GM18508 (cell line): ENCODE data around the gene BRINP1.
"Not testable (repeated sequence)": the region's sequence is repeated elsewhere in the genome, so short reads cannot be mapped to it uniquely, and the experiment has no call there.

Experiments
- ATAC-seq: cut with Tn5 transposase; IDR thresholded peaks from one replicate; pipeline ENCODE4 v1.9.1; 2021; ENCODE audit warnings: moderate number of reproducible peaks; ENCODE audit not compliant: insufficient read depth, unreplicated experiment

The BRINP1 gene

GRCh38 chr9:119216651-119217331, 152.4 kb downstream of the BRINP1 start:
- ATAC-seq, result no peak

- no peak for ATAC-seq
Observed at GRCh38 chr9:119215651-119216050, 153.6 kb downstream of the BRINP1 start.

- no peak for ATAC-seq
Observed at GRCh38 chr9:119213471-119213870, 155.8 kb downstream of the BRINP1 start.

- ATAC-seq, result no peak
Observed at GRCh38 chr9:119197893-119198607, 171.2 kb downstream of the BRINP1 start.

- ATAC-seq, result no peak
Observed at GRCh38 chr9:119195521-119195920, 173.7 kb downstream of the BRINP1 start.

DNA sequence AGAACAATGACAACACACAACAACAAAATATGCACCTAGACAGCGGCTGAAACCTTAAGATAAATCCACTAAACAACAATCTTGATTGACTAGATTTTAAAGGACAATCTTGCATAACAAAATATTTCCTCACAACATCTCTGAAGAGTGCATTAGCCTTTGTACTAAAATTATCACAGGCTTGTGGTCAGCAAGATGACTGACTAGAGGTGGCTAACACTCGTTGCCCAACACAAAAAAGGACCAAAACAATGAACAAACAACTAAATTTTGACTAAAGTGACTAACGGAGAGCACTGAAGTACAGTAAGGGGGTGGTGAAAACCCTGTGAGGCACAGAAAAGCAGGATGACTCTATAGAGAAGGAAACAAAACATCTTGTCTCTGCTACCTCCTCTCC, 183.9 kb downstream of the BRINP1 start:
- ATAC-seq, result no peak

DNA sequence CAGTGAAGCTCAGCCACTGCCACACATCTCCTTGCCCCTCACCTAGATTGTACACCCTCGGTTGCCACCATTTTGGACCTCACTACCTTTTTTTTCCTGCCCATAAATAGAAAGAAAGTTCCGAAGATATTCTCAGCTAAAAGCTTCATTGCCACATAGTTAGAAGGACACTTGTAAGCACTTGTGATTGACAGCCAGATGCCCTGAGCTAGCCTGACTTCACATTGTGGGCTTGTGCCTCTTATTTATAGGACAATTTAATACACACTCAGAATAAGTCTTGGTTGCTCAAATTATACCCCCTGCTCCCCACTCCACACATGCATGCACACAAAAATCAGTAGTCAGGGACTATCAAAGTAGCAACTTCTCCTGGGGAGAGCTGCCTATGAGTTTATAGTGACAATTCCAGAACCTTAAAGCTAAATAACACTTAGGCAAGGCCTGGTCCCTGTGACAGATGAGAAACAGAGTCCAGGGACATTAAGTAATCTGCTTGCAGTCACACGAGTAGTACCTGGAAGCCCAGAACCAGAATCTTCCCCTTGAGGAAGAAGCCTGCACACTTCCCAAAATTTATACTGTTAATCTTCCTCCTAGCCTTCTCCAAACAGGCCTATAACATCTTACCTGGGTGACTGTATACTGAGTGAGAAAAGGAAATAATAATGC, 184.8 kb downstream of the BRINP1 start:
- ATAC-seq, result no peak

DNA sequence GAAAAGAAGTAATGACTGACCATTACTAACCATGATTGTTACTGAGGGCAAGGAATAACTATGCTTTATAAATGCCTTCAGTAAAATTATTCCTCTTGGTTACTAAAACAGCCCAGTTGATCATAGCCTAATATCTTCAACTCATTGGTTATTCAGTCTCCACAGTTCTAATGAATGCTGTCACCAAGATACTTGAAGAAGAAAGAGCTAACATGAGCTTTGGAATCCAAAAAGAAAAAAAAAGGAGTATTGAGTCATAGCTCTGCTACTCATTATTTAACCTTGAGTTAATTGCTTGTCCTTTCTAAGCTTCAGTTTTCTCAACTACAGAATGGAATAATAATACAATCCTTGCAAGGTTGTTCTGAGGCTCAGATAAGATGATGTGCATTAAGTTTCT, 187.7 kb downstream of the BRINP1 start:
- ATAC-seq, result no peak

GRCh38 chr9:119180897-119181296, 188.3 kb downstream of the BRINP1 start:
- ATAC-seq, result no peak

DNA sequence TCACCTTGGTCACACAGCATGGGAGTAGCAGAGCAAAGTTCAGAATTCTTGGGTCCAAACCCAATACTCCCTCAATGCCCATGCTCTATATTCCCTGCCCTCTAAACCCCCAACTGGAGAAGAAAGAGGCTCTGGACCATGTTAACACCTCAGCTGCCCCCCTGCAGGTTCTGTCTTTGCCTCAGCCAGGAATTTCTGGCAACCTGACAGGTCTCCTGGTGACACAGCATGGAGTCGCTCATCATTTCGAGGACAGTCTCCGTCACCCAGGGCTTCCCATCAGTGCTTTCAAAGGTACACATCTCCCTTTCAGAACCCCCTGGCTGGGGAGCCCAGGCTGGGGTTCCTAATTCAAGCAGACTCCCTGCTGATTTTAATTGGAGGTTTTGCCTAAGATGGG, 189.5 kb downstream of the BRINP1 start:
- ATAC-seq, result no peak

DNA sequence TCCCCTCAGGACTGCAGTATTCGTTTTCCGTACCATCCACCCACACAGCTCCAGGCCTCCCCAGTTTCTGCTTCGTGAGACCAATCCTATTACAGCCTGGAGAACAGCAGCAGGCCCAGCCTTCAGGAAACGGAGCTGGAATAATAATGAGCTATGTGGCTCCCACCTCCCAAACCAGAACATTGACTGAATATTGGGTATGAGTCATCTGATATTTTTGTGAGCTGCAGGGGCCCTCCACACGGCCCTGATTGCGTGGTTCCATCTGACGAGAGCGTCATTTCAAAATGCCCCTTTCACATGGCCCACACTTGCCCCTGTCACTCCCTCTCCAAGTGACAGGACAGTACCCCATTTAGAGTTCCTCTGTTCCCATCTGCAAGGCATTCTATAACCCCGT, 192.0 kb downstream of the BRINP1 start:
- ATAC-seq, result no peak

- ATAC-seq, result no peak
Observed at GRCh38 chr9:119175581-119175980, 193.7 kb downstream of the BRINP1 start.

- ATAC-seq, result not testable (repeated sequence)
Observed at GRCh38 chr9:119169222-119169621, 200.0 kb downstream of the BRINP1 start.

- no peak for ATAC-seq
Observed at GRCh38 chr9:119167876-119168275, 201.4 kb downstream of the BRINP1 start.

GRCh38 chr9:119167267-119167666, 202.0 kb downstream of the BRINP1 start:
- ATAC-seq, result no peak

- ATAC-seq, result no peak
Observed at GRCh38 chr9:119166096-119166495, 203.1 kb downstream of the BRINP1 start.

DNA sequence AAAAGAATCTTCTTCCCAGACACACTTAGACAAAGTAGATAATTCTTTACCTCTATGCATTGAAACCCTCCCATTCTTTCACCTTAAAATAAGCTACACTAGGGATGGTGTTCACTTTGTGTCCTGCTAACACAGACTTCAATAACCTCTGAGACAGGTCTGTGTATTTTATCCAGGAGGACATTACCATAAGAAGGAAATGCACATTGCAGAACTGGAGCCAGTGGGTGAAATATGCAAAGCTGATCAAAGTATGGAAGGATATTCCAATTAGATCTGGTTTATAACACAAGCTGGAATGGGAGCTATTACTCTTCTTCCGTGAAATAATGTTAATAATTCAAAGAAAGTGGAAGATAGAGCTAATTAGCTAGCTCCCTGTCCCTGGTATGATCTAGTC, 204.1 kb downstream of the BRINP1 start:
- ATAC-seq, result no peak

- ATAC-seq, result no peak
Observed at GRCh38 chr9:119164716-119165115, 204.5 kb downstream of the BRINP1 start.

DNA sequence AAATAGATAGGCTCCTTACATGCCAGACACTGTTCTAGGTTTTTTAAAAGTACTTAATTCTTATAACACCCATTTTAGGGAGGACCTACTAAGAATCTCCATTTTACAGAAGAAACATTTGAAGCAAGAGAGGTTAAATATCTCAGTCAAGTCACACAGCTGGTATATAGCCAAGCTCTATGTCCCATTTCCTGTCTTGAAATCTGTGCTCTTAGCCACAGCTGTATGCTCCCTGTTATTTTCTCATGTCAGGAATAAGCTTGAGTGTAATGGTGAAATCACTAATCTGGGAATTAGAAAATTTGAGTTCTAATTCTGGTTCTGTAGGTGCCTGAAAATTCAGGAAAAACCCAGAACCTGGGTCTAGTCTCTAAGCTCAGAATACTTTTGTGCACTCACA, 208.7 kb downstream of the BRINP1 start:
- no peak for ATAC-seq

DNA sequence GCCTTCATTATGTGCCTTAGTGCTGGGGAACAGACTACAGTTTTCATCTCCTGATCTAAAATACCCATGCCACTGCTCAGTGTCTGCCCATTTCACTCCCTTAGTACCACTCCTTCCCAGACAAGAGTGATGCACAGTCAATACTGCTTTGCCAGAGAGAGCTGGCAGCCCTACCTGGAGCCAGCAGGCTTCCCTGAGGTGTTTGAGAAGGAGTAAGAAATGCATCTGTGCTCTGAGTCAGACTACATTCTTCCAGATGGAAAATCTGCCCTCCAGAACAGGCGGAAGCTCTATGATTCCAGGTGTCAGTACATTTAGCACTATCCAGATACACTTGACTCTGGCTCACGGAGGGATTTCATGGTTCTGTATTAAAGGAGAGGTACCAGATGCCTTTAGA, 209.8 kb downstream of the BRINP1 start:
- no peak for ATAC-seq

DNA sequence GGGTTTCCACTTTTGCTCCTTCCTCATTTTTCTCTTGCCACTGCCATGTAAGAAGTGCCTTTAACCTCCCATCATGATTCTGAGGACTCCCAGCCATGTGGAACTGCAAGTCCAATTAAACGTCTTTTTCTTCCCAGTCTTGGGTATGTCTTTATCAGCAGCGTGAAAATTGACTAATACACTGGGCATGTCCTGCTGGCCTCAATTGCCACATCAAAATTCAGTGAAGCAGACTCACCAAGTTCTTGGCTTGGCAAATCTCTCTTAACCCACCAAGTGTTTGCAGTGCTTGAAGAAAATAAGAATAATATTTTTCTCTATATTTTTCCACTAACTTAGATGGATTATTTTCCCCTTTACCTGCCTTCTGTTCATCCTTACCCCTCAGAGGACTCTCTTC, 212.0 kb downstream of the BRINP1 start:
- no peak for ATAC-seq

- no peak for ATAC-seq
Observed at GRCh38 chr9:119156354-119156753, 212.9 kb downstream of the BRINP1 start.
